A549 (cell line): ENCODE data around the gene CX3CR1. TPM values are rescaled to one million over a fixed set of nuclear protein-coding genes. Genes with fewer than 3 reads are reported as not detected.

Experiments
- ATAC-seq, 2 experiments: fragments of 200-7000 bp in 1 of 2; fragments of >200 bp in 1 of 2; cut with Nextera tagmentation in 1 of 2; cut with Tn5 transposase in 1 of 2; 3 replicates each; pipeline versions ENCODE4 v1.8.0 to v1.9.1; 2018 to 2020; ENCODE audit warnings: mild to moderate bottlenecking in 1 of 2, moderate library complexity in 1 of 2
- CTCF ChIA-PET: fragments of 300-600 bp; sonication (Branson Sonifier 250); formaldehyde crosslinking; extraction: SDS; loops from one replicate; lab custom pipeline; 2021; ENCODE audit warnings: antibody characterized with exemption, inconsistent platforms; lab: Yijun Ruan, JAX
- POLR2A ChIA-PET: fragments of 350-600 bp; formaldehyde crosslinking; extraction: SDS; loops from one replicate; lab custom pipeline; 2021; ENCODE audit warnings: antibody characterized with exemption, inconsistent platforms; lab: Yijun Ruan, JAX
- DNase-seq, 2 experiments: peaks; one replicate each; pipeline versions ENCODE4 v3.0.0 to v3.0.0-alpha.2; 2011 to 2016; ENCODE audit warnings: low read depth in 1 of 2, low spot score in 1 of 2
- FAIRE-seq: peaks from 2 replicates; lab custom pipeline; 2011; peaks lifted over from hg19 to GRCh38; lab: Jason Lieb, UNC
- H3K27ac ChIP-seq, 2 experiments: fragments of >200 bp; sonication (Bioruptor Twin); formaldehyde crosslinking; 3 replicates each; pipeline ENCODE4 v1.5.1; 2016 to 2017
- H3K4me1 ChIP-seq: fragments of >200 bp; sonication (Bioruptor Twin); formaldehyde crosslinking; 3 replicates; pipeline ENCODE4 v1.6.1; 2016
- H3K4me2 ChIP-seq: fragments of >200 bp; sonication (Bioruptor Twin); formaldehyde crosslinking; 3 replicates; pipeline ENCODE4 v1.6.1; 2016
- H3K4me3 ChIP-seq: fragments of >200 bp; sonication (Bioruptor Twin); formaldehyde crosslinking; 3 replicates; pipeline ENCODE4 v1.5.1; 2016
- H3K9me3 ChIP-seq: fragments of >200 bp; sonication (Bioruptor Twin); formaldehyde crosslinking; 3 replicates; pipeline ENCODE4 v1.6.1; 2016
- ATOH8 ChIP-seq: fragments of 250-450 bp; sonication (Bioruptor Pico); IDR thresholded peaks from 2 replicates; pipeline ENCODE4 v1.5.0; 2020; ENCODE audit warnings: low read depth, mild to moderate bottlenecking, moderate library complexity
- CBX2 ChIP-seq: fragments of 200-600 bp; sonication (generic); IDR thresholded peaks from 2 replicates; pipeline ENCODE4 v1.6.1; 2016; ENCODE audit warnings: low read depth, mild to moderate bottlenecking, borderline replicate concordance
- CEBPB ChIP-seq, 2 experiments: fragments of >200 bp in 1 of 2; sonication (Bioruptor Twin) in 1 of 2; formaldehyde crosslinking in 1 of 2; IDR thresholded peaks; 2 replicates each; pipeline ENCODE4 v1.6.1; 2012 to 2016
- CTCF ChIP-seq: fragments of >200 bp; sonication (Bioruptor Twin); formaldehyde crosslinking; IDR thresholded peaks from 3 replicates; pipeline ENCODE4 v1.5.1; 2016
- E2F6 ChIP-seq: IDR thresholded peaks from 2 replicates; pipeline ENCODE4 v1.6.1; 2012; ENCODE audit warnings: low read depth, borderline replicate concordance
- ELK1 ChIP-seq: fragments of 150-350 bp; IDR thresholded peaks from 2 replicates; pipeline ENCODE4 v1.6.1; 2014; ENCODE audit warnings: low read depth, mild to moderate bottlenecking, low read length
- HDAC2 ChIP-seq: fragments of 200-600 bp; sonication (generic); IDR thresholded peaks from 2 replicates; pipeline ENCODE4 v1.6.1; 2016
- HES2 ChIP-seq: fragments of >200 bp; sonication (Bioruptor Twin); formaldehyde crosslinking; IDR thresholded peaks from 2 replicates; pipeline ENCODE4 v1.6.1; 2016
- HMGXB4 ChIP-seq: fragments of 250-450 bp; sonication (Bioruptor Pico); IDR thresholded peaks from 2 replicates; pipeline ENCODE4 v1.5.0; 2021; ENCODE audit warnings: mild to moderate bottlenecking, moderate library complexity, borderline replicate concordance
- HOXA7 ChIP-seq: fragments of 250-450 bp; sonication (Bioruptor Pico); IDR thresholded peaks from 2 replicates; pipeline ENCODE4 v1.5.0; 2020; ENCODE audit warnings: mild to moderate bottlenecking, moderate library complexity
- HOXB13 ChIP-seq: fragments of 250-450 bp; sonication (Bioruptor Pico); IDR thresholded peaks from 2 replicates; pipeline ENCODE4 v1.5.0; 2020; ENCODE audit warnings: low read depth, mild to moderate bottlenecking, moderate library complexity
- JUN ChIP-seq, 2 experiments: fragments of >200 bp; sonication (Bioruptor Twin); formaldehyde crosslinking; IDR thresholded peaks; 2 replicates in 1 of 2; 3 replicates in 1 of 2; pipeline ENCODE4 v1.6.1; 2016 to 2017
- KDM1A ChIP-seq: fragments of 200-600 bp; sonication (generic); IDR thresholded peaks from 2 replicates; pipeline ENCODE4 v1.6.1; 2016; ENCODE audit warnings: low read depth, mild to moderate bottlenecking
- NFE2L2 ChIP-seq: fragments of 150-350 bp; conservative IDR thresholded peaks from 2 replicates; pipeline ENCODE4 v1.6.1; 2014; ENCODE audit warnings: low read length
- NR3C1 ChIP-seq: fragments of >200 bp; sonication (Bioruptor Twin); formaldehyde crosslinking; IDR thresholded peaks from 3 replicates; pipeline ENCODE4 v1.6.1; 2017
- PBX3 ChIP-seq: IDR thresholded peaks from 2 replicates; pipeline ENCODE4 v1.6.1; 2012
- POLR2A ChIP-seq: IDR thresholded peaks from 2 replicates; pipeline ENCODE4 v1.6.1; 2012; ENCODE audit warnings: mild to moderate bottlenecking, low read length
- POLR2AphosphoS2 ChIP-seq: conservative IDR thresholded peaks from 2 replicates; pipeline ENCODE4 v1.6.1; 2012; ENCODE audit warnings: low read length, improper control_type of control experiment, inconsistent platforms
- RCOR1 ChIP-seq: fragments of 150-350 bp; IDR thresholded peaks from 2 replicates; pipeline ENCODE4 v1.6.1; 2014; ENCODE audit warnings: antibody characterized with exemption, low read length, low read depth
- RFX5 ChIP-seq: fragments of 450-650 bp; IDR thresholded peaks from 2 replicates; pipeline ENCODE4 v1.7.1; 2014; ENCODE audit warnings: antibody characterized with exemption, mild to moderate bottlenecking, moderate library complexity
- SMC3 ChIP-seq: fragments of >200 bp; sonication (Bioruptor Twin); formaldehyde crosslinking; IDR thresholded peaks from 3 replicates; pipeline ENCODE4 v1.6.1; 2018; ENCODE audit warnings: inconsistent platforms
- ZNF302 ChIP-seq: fragments of 250-450 bp; sonication (Bioruptor Pico); IDR thresholded peaks from 2 replicates; pipeline ENCODE4 v1.9.0; 2021; ENCODE audit warnings: inconsistent platforms, mild to moderate bottlenecking, moderate library complexity
- ZSCAN20 ChIP-seq: fragments of 250-450 bp; sonication (Bioruptor Pico); IDR thresholded peaks from 2 replicates; pipeline ENCODE4 v1.8.0; 2022; ENCODE audit warnings: mild to moderate bottlenecking, moderate library complexity
- WGBS: methylation state at CpG from one replicate; pipeline ENCODE4 v1.1.6; 2017; ENCODE audit errors: missing lambda C conversion rate; 5-methylcytosine and 5-hydroxymethylcytosine counted together
- polyA plus RNA-seq, 4 experiments: library from polyadenylated mRNA; depleted of rRNA in 3 of 4; stranded (reverse); fragments of >200 nt; fragmentation: RNase III in 1 of 4; extraction: RNeasy Plus Mini Kit Qiagen cat#74134 plus additional on column Dnase treatment in 1 of 4; gene quantifications; 2 replicates in 3 of 4; 3 replicates in 1 of 4; pipeline ENCODE4 v1.2.3, GENCODE V29; 2011 to 2017

CX3CR1 gene
- polyA plus RNA-seq, 2 of the 4 experiments (the other 2 are of a cell fraction) = 0.06 to 0.14 TPM

GRCh38 chr3:39313289-39313688 lies 33.5 kb upstream of the CX3CR1 start (continued):
- no peak for TF ChIP-seq HOXA7 (CRISPR knock-in tag)
- TF ChIP-seq NFE2L2 = no peak
- TF ChIP-seq ATOH8 (CRISPR knock-in tag) = no peak
- TF ChIP-seq POLR2AphosphoS2 = no peak
- TF ChIP-seq POLR2A = no peak
- no peak for TF ChIP-seq RFX5
- no peak for TF ChIP-seq ZNF302
- no peak for TF ChIP-seq HMGXB4 (CRISPR knock-in tag)
- TF ChIP-seq JUN (IDR thresholded peaks at IDR 0.05) = no peak
- TF ChIP-seq NR3C1 = no peak
- no peak for TF ChIP-seq CBX2

GRCh38 chr3:39302178-39302577 lies 22.3 kb upstream of the CX3CR1 start:
- ATAC-seq (no peak), DNase-seq (no peak), FAIRE-seq (no peak)
- Histone ChIP-seq H3K9me3 (peaks cover 42% of the 10 kb centered on the region), H3K27ac (no peak overlapping the region), H3K4me3 (no peak overlapping the region), H3K4me2 (no peak overlapping the region), H3K4me1 (no peaks in the 10 kb centered on the region)
- 31% methylated on average over 2 of the region's 2 CpGs for WGBS
- TF ChIP-seq HDAC2 = no peak
- TF ChIP-seq HOXA7 (CRISPR knock-in tag) = no peak
- no peak for TF ChIP-seq CTCF
- no peak for TF ChIP-seq ZSCAN20 (CRISPR knock-in tag)
- TF ChIP-seq SMC3 = no peak
- no peak for TF ChIP-seq ELK1
- no peak for TF ChIP-seq HOXB13 (CRISPR knock-in tag)
- TF ChIP-seq KDM1A = no peak
- no peak for TF ChIP-seq PBX3
- no peak for TF ChIP-seq CEBPB (IDR thresholded peaks at IDR 0.05)
- TF ChIP-seq E2F6 = no peak
- no peak for TF ChIP-seq HES2
- TF ChIP-seq RCOR1 = no peak
- CTCF ChIA-PET = interaction anchor here (1.2 to 1.8 kb wide), 3 partner anchors 9 to 176 kb away, joined by 6 to 7 read pairs (median 6); no protein-coding TSS in a partner anchor
- POLR2A ChIA-PET = no interaction called here
